Measurements from ENCODE around the gene NPAS3.

Gene NPAS3

DNA sequence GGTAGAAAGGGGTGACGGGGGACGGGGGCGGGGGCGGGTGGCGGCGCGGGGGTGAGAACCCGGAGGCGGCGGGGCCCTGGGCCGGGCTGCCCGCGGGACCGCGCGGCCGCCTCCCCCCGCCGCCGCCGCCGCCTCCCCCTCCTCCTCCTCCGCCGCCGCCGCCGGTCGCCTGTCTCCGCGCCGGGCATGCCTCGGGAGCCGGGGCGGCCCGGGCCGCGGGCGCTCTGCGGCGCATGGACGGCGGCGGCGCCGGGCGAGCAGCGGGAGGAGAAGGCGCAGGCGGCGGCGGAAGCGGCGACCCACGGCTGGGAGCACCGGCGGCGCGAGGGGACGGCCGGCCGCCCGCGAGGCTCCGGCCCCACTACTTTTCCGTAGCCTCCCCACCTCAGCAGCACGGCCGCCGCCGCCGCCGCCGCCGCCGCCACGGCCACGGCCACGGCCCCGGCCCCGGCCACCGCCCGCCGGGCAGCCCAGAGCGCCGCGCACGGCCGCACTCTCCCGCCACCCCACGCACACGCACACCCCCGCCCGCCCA lies at the start of gene NPAS3:
Gene NPAS3 (plus strand): TSS at position 161 of the 535 bp plus-strand sequence.
- DNase-seq, result no peak

DNA sequence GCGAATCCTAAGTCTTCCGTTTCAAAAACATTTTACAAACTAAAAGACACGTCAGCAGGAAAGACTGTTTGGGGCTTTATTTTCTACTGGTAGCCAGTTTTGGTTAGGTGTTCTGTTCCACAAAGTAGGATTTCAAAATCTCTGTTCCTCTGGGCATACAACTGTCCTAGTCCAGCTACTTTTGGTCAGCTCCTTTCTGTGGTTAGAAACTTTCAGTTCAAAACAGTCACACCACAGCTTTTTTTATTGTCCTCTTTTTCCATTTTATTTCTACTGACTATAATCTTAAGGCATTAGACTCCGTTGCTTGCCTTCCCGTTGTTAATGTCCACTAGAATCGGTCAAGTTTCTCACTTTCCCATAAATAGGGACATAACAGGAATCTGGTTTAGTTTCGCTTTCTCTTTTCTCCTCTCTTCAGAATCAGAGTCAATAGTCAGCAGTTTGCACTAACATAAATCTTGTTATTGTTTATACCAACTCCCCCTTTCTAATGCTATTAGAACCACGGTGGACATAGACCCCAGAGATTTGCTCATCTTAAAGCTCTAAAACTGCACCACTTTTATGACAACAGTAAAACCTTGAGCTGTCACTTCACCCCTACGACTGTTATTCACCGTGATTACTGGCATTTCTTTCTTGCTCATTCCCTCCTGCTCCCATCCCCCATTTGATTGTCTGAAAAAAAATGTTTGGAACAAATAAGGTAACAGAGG lies 41.5 kb upstream of the NPAS3 start:
- DNase-seq, result no peak

DNA sequence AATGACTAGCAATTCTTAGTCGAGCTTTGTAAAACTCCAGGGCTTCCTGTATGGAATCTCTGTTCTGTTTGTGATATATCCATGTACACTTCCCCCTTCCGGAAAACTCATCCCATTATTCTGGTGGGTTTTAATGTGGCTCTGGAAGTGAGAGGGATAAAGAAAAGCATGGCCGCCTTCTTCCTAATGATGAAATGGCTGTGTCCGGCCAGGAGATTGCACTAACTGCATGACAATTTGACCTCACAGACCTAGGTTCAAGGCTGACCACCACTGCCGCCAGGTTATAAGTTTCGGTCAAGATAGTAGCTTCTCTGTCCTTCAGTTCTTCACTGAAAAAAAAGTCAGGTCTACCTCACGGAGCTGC lies 41.0 kb upstream of the NPAS3 start:
- DNase-seq, result no peak

DNA sequence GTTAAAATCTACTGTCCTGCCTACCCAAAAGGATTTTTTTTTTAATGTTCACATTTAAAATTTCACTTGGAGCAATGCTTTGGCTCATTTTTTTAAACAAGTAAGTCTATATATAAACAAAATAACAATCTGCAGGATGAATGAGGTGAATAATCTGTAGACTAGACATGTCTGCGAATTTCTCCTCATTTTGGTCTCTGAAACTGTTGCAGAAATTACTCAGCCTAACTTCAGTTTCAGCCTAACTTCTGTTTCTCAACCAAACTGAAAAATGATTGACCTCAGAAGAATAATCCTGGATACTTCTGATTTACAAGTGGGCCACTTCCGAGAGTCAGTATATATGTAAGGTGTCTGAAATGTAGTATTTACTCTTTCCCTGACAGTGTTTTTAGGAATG lies 39.8 kb upstream of the NPAS3 start:
- no peak for DNase-seq

DNA sequence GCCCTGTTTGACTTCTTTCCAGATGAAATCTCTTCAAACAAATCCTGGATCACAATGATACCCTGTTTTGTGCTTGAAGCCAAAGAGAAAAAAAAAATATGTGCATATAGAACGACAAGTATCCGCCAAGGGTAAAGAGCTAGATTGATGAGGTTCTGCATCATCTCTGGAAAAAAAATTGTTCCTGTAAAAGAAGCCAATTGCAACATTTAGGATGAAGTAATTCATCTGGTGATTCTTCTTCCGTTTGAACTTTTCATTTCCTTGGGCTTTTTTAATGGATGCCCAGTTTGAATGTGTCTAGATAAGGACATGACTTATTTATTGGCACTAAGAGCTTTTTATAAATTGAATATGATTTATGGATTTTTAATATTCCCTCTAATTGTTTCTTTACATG lies 38.1 kb upstream of the NPAS3 start:
- no peak for DNase-seq

DNA sequence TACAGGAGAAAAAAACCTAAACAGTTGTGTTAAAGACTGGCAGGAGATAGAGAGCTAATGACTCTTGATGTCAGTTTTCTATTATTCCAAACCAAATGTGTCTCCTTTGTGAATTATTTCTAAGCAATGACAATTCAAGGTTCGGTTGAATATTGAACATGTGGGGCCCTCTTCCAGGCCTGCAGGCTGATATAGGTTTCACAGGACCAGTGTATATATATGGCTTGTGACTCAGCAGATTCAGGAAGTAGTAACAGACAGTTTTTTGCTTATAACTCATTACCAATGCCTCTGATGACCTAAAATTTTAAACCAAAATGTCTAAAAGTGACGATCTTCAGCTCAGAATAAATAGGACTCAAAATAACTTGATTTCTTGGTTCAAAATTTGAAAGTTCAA lies 33.7 kb upstream of the NPAS3 start:
- no peak for DNase-seq

DNA sequence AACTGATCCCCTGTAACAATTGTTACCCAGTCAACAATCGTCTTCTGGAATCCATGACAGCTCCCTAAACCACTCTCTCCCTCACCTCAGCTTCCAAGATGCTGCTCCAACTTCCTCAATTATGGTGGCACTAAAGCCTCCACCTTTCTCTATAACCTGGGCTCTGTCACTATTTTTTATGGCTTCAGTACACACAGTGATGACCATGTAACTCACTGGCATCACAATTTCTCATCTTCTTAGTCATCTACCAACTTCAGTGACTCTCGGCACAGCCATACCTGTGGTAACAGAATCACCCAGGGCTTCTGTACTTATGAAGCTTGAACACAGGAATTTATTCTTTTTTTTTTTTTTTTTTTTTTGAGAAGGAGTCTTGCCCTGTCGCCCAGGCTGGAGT lies 32.0 kb upstream of the NPAS3 start:
- DNase-seq, result no peak

DNA sequence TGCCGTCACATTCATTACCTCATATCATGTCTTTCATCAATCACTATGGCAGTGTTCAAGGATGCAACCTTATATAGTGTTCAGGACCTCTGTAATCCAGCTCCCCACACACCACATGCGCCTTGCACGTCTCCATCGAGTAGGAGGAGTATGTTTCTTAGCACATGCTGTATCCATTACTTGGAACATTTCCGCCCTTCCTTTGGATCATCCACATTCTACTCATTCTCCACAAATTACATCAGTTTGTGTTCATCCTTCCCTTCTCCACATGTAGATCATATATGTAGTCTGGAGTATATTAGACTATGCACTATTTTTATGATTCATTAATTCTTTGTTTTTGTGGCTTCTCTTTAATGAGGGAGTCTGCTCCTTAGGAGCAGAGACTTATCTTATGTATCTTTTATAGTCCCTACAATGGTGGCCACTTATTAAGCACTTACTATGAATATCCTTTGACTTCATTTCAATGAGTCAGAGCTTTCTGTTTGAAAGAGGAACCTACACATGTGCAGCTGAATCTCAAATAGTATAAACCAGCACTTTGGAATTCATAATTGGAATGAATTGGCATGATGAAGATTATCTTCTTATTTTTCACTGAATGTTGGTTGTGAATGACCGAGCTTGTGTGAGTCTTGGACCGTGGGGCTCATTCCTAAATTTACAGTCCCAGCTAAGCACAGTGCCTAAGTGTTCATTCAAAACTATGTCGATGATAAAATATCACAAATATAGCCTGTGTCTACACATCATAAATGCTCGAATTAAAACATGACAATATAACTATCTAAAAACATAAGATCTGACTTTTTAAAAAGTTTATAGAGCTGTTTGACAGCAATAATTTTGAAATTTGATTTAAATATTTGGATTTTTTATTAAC lies 30.2 kb upstream of the NPAS3 start:
- DNase-seq, result no peak

DNA sequence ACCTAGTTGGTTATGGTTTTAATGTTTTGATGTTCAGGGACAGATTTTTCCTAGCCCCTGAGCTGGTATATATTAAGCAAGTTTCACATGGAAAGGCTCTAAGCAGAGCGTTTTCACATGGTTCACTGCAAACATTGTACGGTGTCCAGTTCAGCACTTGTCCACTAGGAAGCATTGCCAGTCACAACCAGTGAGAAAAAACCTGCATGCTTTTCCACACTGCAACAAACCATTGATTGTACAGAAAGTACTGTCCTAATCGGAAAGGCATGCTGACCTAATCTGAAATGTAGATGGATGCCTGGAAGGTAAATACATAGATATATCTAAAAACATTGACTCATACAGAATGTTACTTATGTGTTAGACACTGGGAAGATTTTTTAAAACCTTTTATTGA lies 25.0 kb upstream of the NPAS3 start:
- no peak for DNase-seq

DNA sequence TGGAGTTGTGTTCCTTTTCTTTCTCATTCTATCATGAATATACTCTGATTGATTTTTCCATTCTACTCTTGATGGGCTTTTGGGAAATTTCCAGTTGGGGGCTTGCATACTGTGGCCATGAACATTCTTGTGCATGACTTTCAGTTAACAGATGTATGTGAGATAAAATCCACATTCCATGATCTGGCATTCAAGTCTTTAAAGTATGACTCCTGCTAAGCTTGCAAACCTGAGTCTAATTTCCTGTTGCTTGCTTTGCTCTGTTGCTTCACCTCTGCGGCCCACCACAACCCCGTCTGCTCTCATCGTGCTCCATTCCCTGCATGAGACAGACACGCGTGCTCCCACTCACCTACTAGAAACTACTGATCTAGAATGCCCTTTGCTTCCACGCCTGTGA lies 24.3 kb upstream of the NPAS3 start:
- DNase-seq, result no peak

DNA sequence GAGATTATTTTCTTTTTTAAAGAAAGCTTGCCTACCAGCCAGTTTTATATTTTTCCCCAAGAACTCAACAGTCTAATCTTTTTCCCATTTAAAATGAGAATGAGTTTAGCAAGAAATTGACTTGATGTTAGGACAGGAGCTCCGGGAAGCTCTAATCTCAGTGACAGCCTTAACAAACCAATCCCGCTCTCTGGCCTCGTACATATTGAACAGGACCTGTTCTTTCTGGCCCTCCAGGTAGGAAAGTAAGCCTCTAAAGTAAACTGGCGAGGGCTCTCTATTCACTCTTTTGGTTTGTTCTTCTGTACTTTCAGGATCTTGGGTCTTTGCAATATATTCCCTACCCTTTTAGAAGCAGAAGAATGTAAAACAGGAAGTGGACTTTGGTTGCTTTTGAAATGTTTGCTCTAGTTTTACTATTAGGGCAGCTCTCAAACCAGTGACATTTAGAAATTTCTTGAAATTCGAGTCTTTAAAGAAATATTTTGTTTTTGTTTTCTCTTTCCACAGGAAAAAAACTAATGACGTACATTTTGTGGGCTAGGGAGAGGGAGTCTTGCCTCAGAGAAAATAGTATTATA lies 17.9 kb upstream of the NPAS3 start:
- no peak for DNase-seq

DNA sequence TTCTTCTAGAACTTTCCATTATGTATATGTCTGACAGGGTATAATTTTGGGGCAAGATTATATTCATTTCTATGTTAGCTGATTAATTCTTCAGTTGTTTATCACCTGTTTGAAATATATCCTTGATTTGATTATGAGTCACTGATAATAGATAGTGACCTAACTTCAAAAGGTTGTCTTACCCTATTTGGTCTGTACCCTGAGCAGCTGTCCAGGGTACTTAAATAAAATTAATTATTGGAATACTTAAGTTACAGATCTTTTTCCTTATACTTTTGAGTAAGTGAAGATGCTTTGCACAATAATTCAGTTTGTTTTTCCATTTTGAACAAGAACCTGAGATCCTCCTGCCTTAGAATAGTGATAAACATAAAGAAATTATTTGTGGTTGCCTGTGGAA lies 13.2 kb upstream of the NPAS3 start:
- DNase-seq, result no peak

DNA sequence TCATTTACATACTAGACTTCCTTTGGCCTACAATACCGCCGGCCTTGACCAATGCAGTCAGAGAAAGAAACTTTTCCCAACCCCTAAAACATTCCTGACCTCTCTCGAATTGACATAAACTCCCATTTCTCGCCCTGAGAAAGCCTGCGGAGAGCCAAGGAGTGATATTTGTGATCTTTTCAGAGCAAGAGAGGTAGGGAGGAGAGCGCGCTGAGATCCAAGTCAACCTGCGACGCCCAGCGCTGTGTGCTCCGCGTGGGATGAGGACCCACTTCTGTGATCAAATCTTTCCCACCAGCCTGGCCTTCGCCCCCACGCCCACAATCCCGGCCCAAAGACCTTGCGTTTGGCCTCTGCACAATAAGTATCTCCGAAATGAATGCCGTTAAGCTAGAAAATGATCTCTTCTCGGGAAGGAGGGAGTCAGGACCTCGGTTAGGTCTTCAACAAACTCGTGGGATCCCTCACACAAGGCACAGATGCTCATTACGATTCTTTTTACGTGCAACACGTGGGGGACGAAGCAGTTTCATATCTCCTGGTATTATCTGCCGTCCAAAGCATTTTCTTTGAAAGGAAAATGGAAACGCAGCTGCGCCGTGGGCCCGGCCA lies 6.3 kb upstream of the NPAS3 start:
- DNase-seq, result no peak

DNA sequence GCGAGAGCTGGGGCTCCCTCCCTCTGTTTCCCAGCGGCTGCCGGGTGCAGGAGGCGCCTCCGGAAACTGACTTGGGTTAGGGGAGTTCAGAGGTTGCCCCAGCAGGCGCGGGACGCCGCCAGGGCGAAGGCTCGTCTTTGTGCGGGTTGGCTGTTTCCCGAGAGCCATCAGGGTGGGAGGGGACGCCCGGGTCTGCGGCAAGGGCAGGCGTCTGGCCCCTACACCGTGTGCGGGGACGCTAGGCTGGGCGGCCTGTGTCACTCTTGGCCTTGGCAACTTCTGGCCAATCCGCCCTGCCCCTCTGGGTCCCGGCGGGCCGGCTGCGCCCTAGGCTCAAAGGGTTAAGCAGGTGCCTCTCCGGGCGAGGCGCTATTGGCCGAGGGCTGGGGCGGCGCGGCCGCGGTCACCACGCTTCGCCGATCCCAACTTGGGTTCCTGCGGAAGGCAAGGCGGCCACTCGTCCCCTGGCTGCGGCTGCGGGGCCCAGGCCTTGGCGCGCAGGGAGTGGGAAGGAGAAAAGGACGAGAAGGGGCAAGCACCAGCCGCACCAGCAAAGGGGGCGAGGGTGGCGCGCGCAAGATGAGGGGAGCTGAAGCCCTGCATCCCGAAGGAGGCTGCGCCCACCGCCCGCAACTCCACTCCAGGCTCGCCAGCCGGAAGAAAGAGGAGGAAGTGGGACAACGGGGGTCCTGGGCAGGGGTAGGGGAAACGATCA lies 5.6 kb upstream of the NPAS3 start:
- DNase-seq, result no peak

DNA sequence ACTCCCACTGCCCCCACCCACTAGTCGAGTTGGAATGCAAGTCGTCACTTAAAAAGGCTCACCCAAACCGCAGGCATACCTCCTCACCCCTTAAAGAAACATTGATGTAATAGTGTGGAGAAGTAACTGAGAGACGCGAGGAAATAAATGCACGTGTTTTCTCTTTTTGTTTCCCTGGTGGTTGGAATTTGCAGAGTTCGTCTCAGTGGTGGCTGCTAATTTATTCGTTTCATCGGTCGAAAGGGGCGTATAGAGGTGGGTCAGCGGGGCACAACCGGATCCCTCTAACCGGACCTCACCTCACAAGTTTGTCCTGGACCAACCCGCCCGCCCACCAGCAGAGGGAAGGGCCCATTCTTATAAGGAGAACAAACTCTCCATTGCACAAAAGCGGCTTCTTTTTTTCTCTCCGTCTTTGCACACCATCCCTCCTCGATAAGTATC lies 5.0 kb upstream of the NPAS3 start:
- DNase-seq, result no peak

DNA sequence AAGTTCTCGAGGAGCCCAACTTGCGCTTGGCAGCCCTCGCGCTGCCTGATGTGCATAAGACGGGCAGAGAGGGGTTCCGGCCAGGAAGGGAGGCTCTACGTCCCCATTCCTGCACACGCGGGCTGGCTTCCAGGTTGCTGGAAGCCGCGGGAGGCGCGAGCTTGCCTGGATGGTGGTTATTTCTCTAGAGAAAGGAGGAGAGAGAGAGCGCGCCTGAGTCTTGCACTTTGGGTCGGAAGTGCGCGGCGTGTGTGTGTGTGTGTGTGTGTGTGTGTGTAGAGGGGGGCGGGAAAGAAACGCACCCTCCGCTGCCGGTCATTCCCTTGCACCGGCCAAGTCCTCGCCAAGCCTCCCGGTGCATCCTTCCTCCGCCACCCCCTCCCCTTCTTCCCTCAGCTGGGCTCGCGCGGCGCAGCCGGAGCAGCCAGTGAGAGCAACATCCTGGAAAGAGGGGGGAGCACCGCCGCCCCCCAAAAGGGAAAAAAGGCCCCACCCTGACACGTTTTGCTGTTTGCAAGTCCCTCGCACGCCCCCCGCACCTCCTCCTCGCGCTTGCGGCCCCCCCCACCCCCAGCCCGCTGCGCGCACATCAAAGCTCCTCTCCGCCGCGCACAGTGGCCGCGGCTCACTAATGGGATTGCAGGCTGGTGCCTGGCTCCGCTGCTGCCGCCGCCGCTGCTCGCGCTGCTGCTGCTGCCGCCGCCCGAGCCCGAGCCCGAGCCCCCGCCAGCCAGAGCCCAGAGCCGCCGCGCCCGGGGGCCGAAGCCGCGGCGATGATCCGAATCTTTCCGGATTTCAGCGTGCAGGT lies 4.4 kb upstream of the NPAS3 start:
- DNase-seq, result no peak

DNA sequence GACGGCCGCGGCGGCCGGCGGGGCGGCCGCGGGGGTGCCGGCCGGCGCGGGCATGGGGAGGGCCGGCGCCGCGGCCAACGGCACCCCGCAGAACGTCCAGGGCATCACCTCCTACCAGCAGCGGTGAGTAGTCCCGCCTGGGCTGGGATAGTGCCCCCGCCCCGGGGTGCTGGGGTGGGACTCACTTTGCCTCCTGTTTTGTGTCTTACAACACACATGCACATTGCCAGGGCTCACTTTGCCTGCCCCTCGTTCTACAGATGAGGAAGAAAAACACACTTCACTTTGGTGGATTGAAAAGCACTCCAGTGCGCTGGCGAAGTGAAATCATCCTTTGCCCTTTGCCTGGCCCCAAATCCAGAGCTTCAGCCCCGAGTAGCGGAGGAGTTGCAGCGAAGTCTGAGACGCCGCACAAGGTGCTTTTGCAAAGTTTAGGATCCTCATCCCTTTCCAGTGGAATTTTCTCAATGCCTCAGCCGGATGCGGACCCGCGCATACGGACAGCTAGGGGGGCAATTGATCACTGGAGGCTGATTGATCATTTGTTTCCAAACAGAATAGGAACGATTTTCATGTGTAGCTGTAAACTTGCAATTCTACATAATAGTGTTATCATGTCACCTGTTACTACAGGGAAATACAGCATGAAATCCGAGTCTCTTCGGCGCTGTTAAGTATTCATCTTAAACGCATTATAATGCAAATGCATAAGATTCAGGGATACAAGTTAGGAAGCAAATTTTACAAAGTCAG lies 3.6 kb upstream of the NPAS3 start:
- no peak for DNase-seq

DNA sequence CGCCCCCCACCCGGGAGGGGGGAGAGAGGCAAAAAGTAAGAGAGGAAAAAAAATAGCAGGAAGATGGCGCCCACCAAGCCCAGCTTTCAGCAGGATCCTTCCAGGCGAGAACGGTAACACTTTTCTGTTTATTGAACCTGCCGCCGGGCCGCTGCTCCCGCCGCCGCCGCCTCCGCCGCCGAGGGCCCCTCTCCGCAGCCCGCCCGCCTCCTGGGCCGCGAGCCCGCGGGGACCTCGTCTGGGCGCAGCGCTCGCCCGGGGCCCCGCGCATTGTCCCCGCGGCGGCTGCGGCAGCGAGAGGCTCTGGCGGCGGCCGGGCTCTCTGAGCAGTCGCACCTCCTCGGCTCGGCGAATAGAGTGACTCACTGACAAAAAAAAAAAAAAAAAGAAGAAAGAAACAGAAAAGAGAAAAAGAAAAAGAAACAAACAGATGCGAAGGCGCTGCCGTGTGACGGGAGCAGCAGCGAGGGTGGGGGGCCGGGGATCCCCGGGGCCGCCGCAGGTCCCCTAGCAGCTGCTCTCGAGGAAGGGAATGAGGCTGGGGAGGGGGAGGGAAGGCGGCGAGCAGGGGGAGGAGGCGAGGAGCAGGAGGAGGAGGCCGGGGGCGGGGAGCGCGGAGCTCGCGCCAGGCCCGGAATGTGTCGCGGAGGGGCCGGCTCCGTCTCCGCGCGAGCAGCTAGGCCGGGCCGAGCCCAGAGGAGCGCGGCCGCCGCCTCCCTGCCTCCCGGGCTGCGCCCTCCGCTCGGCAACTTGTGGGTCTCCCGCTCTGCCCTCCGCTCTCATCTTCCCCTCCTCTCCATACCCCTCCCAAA lies 781 bp downstream of the NPAS3 start:
- DNase-seq, result no peak

DNA sequence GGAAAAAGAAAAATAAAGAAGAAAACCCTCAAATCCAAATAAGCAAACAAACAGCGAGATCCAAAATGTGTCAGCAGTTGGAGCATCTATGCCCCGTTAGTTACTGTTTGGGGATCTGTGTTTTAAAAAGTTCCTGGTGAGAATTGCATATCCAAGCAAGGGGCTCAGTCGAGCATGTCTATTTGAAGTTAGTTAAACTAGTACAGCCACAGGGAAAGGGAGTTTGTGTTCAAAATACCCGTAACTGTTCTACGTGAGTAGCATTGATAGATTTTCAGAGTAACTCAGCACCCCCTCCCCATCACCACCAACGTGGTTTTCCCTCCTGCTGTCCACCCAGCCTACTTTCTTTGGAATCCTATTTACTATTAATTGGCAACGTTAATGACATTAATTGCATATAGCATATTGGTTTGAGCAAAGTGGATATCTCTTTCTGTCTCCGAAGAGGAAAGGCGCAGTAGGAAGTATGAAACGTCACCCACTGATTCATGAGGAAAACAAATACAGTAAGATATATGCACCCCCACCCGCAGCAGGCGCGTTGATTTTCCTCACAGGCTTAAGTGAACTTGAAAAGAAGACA lies 1.5 kb downstream of the NPAS3 start:
- no peak for DNase-seq

All from stimulated activated naive CD4-positive, alpha-beta T cell treated with Interleukin-2 at 50 U/mL for 16 hours (primary cell).